ENCODE data around the gene PTPMT1. TPM values are rescaled to one million over a fixed set of nuclear protein-coding genes. Genes with fewer than 3 reads are reported as not detected.

Gene PTPMT1
- total RNA-seq, 2 experiments from 2014 or later: 46.9 to 49.2 TPM

DNA sequence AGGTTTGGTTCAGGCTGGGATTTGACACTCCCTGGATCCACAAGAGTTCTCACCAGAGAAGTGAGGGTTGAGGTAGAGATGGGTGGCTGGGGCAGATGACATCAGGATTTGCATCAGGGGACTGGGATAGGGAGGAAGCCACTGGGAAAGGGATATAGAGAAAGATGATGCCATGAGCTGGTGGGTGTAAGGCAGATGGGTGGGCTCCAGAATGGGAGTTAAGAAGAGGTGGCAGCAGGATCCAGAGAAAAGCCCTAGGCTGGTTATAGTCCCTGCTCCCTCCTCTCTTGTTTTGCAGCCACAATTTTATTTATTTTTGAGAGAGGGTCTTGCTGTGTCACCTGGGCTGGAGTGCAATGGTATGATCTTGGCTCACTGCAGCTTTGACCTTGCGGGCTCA, 30.6 kb downstream of the PTPMT1 start:
- H3K36me3 Mint-ChIP-seq (ENCODE audit: low read depth): no peaks in the 10 kb centered on the region
- H3K27ac Mint-ChIP-seq: no peak overlapping the region
- CTCF ChIA-PET: no interaction called here
- peaks cover 19% of the 10 kb centered on the region for H3K4me1 Mint-ChIP-seq (ENCODE audit: low read depth)
- DNase-seq: no peak
- peaks cover 34% of the 10 kb centered on the region for H3K27me3 Mint-ChIP-seq (ENCODE audit: low read depth)
- no peaks in the 10 kb centered on the region for H3K9me3 Mint-ChIP-seq
- H3K4me3 Mint-ChIP-seq: no peak overlapping the region
- intact Hi-C loops (cut with micrococcal nuclease): no loop called here

GRCh38 chr11:47599902-47600301, 34.5 kb downstream of the PTPMT1 start:
- intact Hi-C loops (cut with micrococcal nuclease): no loop called here
- Mint-ChIP-seq H3K27me3 (ENCODE audit: low read depth) (peaks cover 7% of the 10 kb centered on the region), H3K27ac (no peak overlapping the region), H3K9me3 (no peaks in the 10 kb centered on the region), H3K4me1 (ENCODE audit: low read depth) (no peaks in the 10 kb centered on the region), H3K36me3 (ENCODE audit: low read depth) (no peaks in the 10 kb centered on the region), H3K4me3 (no peak overlapping the region)
- DNase-seq: no peak
- CTCF ChIA-PET: interaction anchor here (0.7 kb wide), 2 partner anchors 44 to 71 kb away, joined by 3 to 6 read pairs; no protein-coding TSS in a partner anchor

GRCh38 chr11:47603295-47603694, 37.9 kb downstream of the PTPMT1 start:
- Mint-ChIP-seq H3K9me3 (no peaks in the 10 kb centered on the region), H3K27ac (no peak overlapping the region), H3K4me1 (ENCODE audit: low read depth) (no peaks in the 10 kb centered on the region), H3K27me3 (ENCODE audit: low read depth) (no peaks in the 10 kb centered on the region), H3K4me3 (no peak overlapping the region), H3K36me3 (ENCODE audit: low read depth) (peaks cover 4% of the 10 kb centered on the region)
- CTCF ChIA-PET: no interaction called here
- DNase-seq: no peak
- intact Hi-C loops (cut with micrococcal nuclease): no loop called here

DNA sequence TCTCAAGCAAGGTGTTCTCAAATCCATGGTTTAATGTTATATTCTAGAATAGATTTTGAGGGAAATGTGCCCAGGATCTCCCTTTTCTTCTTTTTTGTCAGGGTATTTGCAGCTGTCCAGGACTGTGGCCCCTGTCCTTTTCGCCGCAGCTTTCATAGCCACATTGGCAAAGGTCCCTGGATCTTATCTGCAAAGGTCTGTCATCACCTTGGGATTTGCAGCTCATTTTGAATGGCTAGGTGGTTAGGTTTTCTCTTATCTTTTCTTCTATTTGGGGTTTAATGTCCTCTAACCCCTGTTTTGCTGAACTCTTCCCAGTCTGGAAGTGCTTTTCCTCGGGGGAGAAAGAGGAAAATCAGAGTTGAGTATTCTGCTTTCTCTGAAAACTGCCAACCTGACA, 40.5 kb downstream of the PTPMT1 start:
- intact Hi-C loops (cut with micrococcal nuclease): no loop called here
- Mint-ChIP-seq H3K9me3 (no peaks in the 10 kb centered on the region), H3K4me3 (no peak overlapping the region), H3K27me3 (ENCODE audit: low read depth) (no peaks in the 10 kb centered on the region), H3K4me1 (ENCODE audit: low read depth) (no peaks in the 10 kb centered on the region), H3K36me3 (ENCODE audit: low read depth) (peaks cover 4% of the 10 kb centered on the region), H3K27ac (no peak overlapping the region)
- CTCF ChIA-PET: interaction anchor here (0.7 kb wide), 1 partner anchor 279 kb away, joined by 3 read pairs; no protein-coding TSS in a partner anchor
- no peak for DNase-seq

GRCh38 chr11:47606731-47607130, 41.3 kb downstream of the PTPMT1 start:
- no peaks in the 10 kb centered on the region for H3K9me3 Mint-ChIP-seq
- intact Hi-C loops (cut with micrococcal nuclease): no loop called here
- H3K36me3 Mint-ChIP-seq (ENCODE audit: low read depth): peaks cover 4% of the 10 kb centered on the region
- no peak for DNase-seq
- H3K4me1 Mint-ChIP-seq (ENCODE audit: low read depth): no peaks in the 10 kb centered on the region
- no peaks in the 10 kb centered on the region for H3K27me3 Mint-ChIP-seq (ENCODE audit: low read depth)
- H3K4me3 Mint-ChIP-seq: no peak overlapping the region
- CTCF ChIA-PET: no interaction called here
- no peak overlapping the region for H3K27ac Mint-ChIP-seq

DNA sequence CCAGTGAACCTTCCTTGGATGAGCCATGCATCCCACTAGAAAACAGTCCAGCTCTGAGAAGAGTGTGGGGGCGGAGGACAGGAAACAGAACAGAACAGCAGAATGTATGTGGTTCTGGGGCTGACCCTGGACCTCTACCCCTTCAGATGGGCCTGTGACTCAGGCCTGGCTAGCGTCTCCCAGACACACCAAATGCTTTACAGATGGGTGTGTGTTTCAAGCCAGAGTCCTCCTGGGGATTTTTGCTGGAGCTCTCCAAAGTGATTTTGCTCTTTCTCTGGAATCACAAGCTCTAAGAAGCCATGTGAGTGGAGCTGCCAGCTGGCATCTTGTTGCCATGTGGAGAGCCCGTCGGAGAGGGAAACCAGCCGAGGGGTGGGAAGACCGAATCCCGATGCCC, 42.0 kb downstream of the PTPMT1 start:
- intact Hi-C loops (cut with micrococcal nuclease): no loop called here
- Mint-ChIP-seq H3K9me3 (no peaks in the 10 kb centered on the region), H3K4me1 (ENCODE audit: low read depth) (no peaks in the 10 kb centered on the region), H3K27ac (no peak overlapping the region), H3K36me3 (ENCODE audit: low read depth) (peaks cover 4% of the 10 kb centered on the region), H3K27me3 (ENCODE audit: low read depth) (no peaks in the 10 kb centered on the region), H3K4me3 (no peak overlapping the region)
- DNase-seq: no peak
- CTCF ChIA-PET: interaction anchor here (0.6 to 1.1 kb wide), 2 partner anchors 10 to 27 kb away, joined by 3 to 7 read pairs; no protein-coding TSS in a partner anchor

- DNase-seq: no peak
- no peaks in the 10 kb centered on the region for H3K9me3 Mint-ChIP-seq
- peaks cover 4% of the 10 kb centered on the region for H3K36me3 Mint-ChIP-seq (ENCODE audit: low read depth)
- no peak overlapping the region for H3K4me3 Mint-ChIP-seq
- intact Hi-C loops (cut with micrococcal nuclease): no loop called here
- CTCF ChIA-PET: no interaction called here
- no peaks in the 10 kb centered on the region for H3K27me3 Mint-ChIP-seq (ENCODE audit: low read depth)
- H3K4me1 Mint-ChIP-seq (ENCODE audit: low read depth): no peaks in the 10 kb centered on the region
- no peak overlapping the region for H3K27ac Mint-ChIP-seq
Measured at GRCh38 chr11:47609675-47610074, 44.3 kb downstream of the PTPMT1 start.

DNA sequence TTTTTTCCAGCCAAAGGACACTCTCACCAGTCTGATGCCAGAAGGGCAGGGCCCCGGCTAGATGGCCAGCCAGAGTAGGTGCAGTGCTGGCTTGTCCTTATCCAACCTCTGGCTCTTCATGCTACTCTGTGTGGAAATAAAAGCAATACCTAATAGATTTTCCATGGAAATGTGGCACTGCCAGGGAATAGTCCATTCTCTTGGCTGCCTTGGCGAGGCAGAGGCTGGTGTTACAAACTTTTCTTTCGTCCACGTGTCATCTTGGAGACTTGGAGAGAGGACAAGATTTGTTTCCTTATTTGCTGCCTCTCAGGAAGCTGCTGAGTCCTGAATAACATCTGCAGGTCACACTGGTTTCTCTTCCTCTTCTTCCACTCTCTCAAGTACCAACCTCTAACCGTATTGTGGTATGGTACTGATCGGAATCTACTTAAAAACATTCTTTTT, 46.0 kb downstream of the PTPMT1 start:
- intact Hi-C loops (cut with micrococcal nuclease): no loop called here
- no peaks in the 10 kb centered on the region for H3K27me3 Mint-ChIP-seq (ENCODE audit: low read depth)
- no peaks in the 10 kb centered on the region for H3K9me3 Mint-ChIP-seq
- no peak for DNase-seq
- no peaks in the 10 kb centered on the region for H3K4me1 Mint-ChIP-seq (ENCODE audit: low read depth)
- H3K27ac Mint-ChIP-seq: no peak overlapping the region
- H3K36me3 Mint-ChIP-seq (ENCODE audit: low read depth): peaks cover 2% of the 10 kb centered on the region
- H3K4me3 Mint-ChIP-seq: no peak overlapping the region
- CTCF ChIA-PET: no interaction called here

GRCh38 chr11:47615249-47615648, 49.9 kb downstream of the PTPMT1 start:
- H3K4me3 Mint-ChIP-seq: no peak overlapping the region
- H3K27ac Mint-ChIP-seq: no peak overlapping the region
- H3K36me3 Mint-ChIP-seq (ENCODE audit: low read depth): peaks cover 4% of the 10 kb centered on the region
- H3K4me1 Mint-ChIP-seq (ENCODE audit: low read depth): no peaks in the 10 kb centered on the region
- no peaks in the 10 kb centered on the region for H3K27me3 Mint-ChIP-seq (ENCODE audit: low read depth)
- DNase-seq: no peak
- H3K9me3 Mint-ChIP-seq: no peaks in the 10 kb centered on the region
- CTCF ChIA-PET: no interaction called here
- intact Hi-C loops (cut with micrococcal nuclease): loop anchor here (5.0 kb wide), 1 partner anchor 128 kb away; no protein-coding TSS in a partner anchor

DNA sequence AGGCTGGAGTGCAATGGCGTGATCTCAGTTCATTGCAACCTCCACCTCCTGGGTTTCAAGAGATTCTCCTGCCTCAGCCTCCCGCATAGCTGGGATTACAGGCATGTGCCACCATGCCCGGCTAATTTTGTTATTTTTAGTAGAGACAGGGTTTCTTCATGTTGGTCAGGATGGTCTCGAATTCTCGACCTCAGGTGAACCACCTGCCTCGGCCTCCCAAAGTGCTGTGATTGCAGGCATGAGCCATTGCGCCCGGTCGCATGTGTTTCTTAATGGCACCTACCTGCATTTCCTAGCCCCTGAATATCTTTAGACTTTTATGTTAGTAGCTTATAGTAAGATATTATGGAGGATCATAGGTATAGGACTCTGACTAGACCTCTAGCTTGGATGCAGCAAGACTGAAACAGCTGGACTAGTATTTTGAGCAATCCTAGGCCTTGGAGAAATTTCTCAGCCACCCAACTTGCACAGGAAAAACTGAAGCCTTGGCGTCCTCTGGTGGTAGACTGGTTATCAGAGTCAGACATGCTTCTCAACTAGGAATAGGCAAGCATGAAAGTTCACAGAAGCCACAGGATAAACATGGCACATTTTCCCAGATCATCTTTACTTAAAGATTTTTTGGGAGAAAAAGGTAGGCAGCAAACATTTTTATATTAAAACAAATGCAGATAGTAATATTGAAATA, 51.5 kb downstream of the PTPMT1 start:
- Mint-ChIP-seq H3K4me3 (no peak overlapping the region), H3K36me3 (ENCODE audit: low read depth) (peaks cover 5% of the 10 kb centered on the region), H3K9me3 (no peaks in the 10 kb centered on the region), H3K27me3 (ENCODE audit: low read depth) (no peaks in the 10 kb centered on the region), H3K4me1 (ENCODE audit: low read depth) (no peaks in the 10 kb centered on the region), H3K27ac (no peak overlapping the region)
- DNase-seq: peak; percentile 66
- intact Hi-C loops (cut with micrococcal nuclease): loop anchor here (1.0 to 5.0 kb wide), 2 partner anchors 130 to 243 kb away; no protein-coding TSS in a partner anchor
- CTCF ChIA-PET: interaction anchor here (0.6 to 1.4 kb wide), 3 partner anchors 9 to 369 kb away, joined by 5 to 7 read pairs (median 5); no protein-coding TSS in a partner anchor

DNA sequence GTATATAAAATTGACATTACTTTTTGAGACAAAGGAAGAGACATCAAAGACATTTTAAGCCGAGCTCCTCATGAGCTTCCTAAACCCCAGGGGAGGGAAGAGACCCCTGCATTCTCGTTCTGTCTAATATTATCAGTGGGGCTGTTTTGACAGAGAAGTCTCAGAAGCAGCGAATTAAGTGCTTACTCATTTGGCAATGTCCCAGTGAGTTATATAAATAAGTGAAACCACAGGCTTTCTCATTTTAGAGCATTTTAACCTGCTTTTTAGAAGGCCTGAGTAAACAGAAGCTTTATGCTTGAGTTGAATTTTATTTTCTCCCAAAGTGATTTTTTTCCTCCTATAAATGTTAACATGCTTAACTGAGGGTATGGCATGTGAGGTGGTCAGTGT, 52.0 kb downstream of the PTPMT1 start:
- Mint-ChIP-seq H3K9me3 (no peaks in the 10 kb centered on the region), H3K4me3 (no peak overlapping the region), H3K36me3 (ENCODE audit: low read depth) (peaks cover 7% of the 10 kb centered on the region), H3K4me1 (ENCODE audit: low read depth) (no peaks in the 10 kb centered on the region), H3K27ac (no peak overlapping the region), H3K27me3 (ENCODE audit: low read depth) (no peaks in the 10 kb centered on the region)
- DNase-seq: no peak
- intact Hi-C loops (cut with micrococcal nuclease): loop anchor here (1.0 to 5.0 kb wide), 2 partner anchors 130 to 243 kb away; no protein-coding TSS in a partner anchor
- CTCF ChIA-PET: interaction anchor here (0.6 to 1.4 kb wide), 3 partner anchors 10 to 369 kb away, joined by 5 to 7 read pairs (median 5); no protein-coding TSS in a partner anchor

DNA sequence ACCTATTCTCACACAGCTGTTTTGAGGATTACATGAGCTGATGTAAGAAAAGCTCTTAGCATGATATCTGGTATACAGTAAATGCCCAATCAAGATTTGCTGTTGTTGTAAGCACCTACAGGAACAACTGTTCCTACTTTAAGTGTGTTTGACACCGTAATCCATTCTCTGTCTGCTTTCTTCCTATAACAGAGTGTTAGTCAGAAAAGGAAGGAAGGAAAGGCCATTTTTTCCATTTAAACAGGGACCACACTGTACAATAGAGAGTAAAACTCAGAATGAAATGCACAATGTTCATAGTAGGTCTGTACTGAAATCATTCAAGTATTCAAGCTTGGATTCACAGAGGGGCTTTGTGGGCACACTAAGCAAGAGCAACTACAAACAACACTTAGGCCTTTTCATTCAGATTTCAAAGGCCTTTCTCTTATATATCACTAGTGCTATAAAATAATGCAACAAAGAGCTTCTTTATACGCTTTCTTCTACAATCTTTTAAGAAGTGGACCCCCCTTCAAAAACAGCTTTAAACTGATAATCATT, 55.5 kb downstream of the PTPMT1 start:
- DNase-seq: no peak
- Mint-ChIP-seq H3K4me3 (no peak overlapping the region), H3K27me3 (ENCODE audit: low read depth) (no peaks in the 10 kb centered on the region), H3K27ac (no peak overlapping the region), H3K4me1 (ENCODE audit: low read depth) (no peaks in the 10 kb centered on the region), H3K9me3 (no peaks in the 10 kb centered on the region), H3K36me3 (ENCODE audit: low read depth) (peaks cover 14% of the 10 kb centered on the region)
- intact Hi-C loops (cut with micrococcal nuclease): no loop called here
- CTCF ChIA-PET: interaction anchor here (0.7 kb wide), 1 partner anchor 198 kb away, joined by 4 read pairs; no protein-coding TSS in a partner anchor

All from activated naive CD4-positive, alpha-beta T cell treated with anti-CD3 and anti-CD28 coated beads for 36 hours (primary cell).